GM10266 (cell line): ENCODE data around the gene PARN.
A peak's percentile ranks its signal among the peaks of the same experiment; 100 is the strongest.

Experiments
- DNase-seq: peaks from one replicate; pipeline ENCODE4 v3.0.0; 2012; ENCODE audit errors: extremely low spot score
- TF ChIP-seq, protein P1 (sequence below): IDR thresholded peaks from 2 replicates; pipeline ENCODE4 v1.5.1; 2012; ENCODE audit warnings: mild to moderate bottlenecking, low read depth; ENCODE audit not compliant: control insufficient read depth, insufficient read depth; ENCODE audit errors: missing control alignments

The PARN gene

DNA sequence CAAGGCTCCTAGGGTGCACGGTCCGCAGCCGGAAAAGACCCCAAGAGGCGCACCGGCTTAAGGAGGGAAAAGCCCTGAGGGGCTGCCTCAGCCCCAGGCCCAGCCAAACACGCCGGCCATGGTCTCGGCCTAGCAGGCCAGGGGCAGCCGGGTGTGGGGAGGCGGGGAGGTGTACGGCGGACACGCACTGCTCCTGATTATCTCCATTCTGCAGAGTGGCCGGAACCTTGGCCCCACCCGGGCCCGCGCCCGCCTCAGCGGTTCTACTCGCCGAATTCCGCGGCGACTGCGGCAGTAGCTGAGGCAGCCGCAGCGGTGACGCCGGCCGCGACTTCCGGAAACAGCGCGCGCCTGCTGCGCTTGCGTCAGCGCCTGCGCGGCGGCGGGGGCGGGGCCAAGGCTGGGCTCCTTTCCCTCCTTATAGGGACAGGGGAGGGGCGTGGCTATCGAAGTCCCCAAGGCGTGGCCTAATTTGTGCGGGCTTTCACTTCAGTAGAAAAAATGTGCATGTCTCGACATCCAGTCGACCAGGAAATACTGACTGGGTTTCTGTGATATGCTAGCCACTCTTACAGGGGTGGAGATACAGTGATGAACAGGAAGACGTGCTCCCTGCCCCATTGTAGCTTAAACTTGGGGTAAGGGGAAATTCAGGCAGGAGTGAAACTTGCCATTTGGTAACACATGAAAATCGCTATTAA lies at the start of gene PARN:
TSS of gene PARN (minus strand) at position 342 of the 701 bp plus-strand sequence. CDS start at position 207, 135 bp downstream.
- TF ChIP-seq, protein P1, sequence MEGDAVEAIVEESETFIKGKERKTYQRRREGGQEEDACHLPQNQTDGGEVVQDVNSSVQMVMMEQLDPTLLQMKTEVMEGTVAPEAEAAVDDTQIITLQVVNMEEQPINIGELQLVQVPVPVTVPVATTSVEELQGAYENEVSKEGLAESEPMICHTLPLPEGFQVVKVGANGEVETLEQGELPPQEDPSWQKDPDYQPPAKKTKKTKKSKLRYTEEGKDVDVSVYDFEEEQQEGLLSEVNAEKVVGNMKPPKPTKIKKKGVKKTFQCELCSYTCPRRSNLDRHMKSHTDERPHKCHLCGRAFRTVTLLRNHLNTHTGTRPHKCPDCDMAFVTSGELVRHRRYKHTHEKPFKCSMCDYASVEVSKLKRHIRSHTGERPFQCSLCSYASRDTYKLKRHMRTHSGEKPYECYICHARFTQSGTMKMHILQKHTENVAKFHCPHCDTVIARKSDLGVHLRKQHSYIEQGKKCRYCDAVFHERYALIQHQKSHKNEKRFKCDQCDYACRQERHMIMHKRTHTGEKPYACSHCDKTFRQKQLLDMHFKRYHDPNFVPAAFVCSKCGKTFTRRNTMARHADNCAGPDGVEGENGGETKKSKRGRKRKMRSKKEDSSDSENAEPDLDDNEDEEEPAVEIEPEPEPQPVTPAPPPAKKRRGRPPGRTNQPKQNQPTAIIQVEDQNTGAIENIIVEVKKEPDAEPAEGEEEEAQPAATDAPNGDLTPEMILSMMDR = no peak

DNA sequence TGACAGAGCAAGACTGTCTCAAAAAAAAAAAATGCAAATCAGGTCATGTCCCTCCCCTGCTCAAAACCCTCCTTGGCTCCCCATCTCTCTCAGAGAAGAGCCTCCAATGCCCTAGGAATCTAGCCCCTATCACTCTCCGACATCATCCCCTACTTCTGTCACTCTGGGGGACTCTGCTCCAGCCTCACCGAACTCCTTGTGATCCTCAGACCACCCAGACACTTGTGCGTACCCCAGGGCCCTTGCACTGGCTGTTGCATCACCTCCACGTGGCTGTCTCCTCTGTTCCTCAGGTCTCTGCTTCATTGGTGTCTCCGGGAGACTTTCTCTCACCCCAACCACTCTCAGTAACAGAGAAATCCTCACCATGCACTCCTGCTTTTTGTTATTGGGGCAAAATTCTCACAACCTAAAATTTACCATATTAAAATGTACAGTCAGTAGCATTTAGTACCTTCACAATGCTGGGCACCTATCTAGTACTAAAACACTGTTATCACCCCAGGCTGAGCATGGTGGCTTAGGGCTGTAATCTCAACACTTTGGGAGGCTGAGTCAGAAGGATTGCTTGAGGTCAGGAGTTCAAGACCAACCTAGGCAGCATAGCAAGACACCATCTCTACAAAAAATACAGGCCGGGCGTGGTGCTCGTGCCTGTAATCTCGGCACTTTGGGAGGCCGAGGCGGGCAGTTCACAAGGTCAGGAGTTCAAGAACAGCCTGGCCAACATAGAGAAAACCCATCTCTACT lies 48.9 kb upstream of the PARN start:
- TF ChIP-seq, protein P1 = no peak
- no peak for DNase-seq

More for the DNA sequence above, at the start of gene PARN:
- DNase-seq = peak; percentile 97

GRCh38 chr16:14677627-14678026 lies 47.6 kb upstream of the PARN start:
- TF ChIP-seq, protein P1 = no peak
- no peak for DNase-seq

- TF ChIP-seq, protein P1 = no peak
- DNase-seq = no peak
Observed at GRCh38 chr16:14676633-14677032, 46.6 kb upstream of the PARN start.

DNA sequence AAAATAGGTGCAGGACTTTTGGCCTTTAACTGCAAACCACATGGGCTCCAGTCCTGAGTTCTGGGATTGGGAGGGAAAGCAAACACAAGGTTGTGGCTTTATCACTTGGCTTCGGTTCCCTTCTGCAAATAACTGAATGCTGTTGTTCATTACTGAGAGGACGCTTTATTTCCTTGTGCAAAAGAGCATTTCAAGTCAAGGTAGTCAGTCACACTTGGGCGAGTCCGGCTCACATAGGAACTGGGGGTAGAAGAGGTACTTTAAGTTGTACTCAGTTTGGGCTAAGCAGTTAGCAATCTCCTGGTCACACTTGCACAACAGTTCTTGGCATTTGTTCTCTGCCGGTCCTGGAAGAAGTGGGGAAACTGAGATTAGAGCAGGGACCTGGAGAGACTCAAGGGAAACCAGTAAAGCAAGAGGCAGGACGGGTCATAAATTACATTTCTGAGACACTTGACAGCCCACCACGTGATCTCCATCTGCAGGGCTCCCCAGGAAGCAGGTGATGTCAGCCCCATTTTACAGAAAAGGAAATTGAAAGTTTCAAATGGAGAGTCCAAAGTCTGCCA lies 42.4 kb upstream of the PARN start:
- DNase-seq = peak; percentile 69
- TF ChIP-seq, protein P1 = no peak

GRCh38 chr16:14669776-14670175 lies 39.7 kb upstream of the PARN start:
- no peak for DNase-seq
- TF ChIP-seq, protein P1 = no peak

DNA sequence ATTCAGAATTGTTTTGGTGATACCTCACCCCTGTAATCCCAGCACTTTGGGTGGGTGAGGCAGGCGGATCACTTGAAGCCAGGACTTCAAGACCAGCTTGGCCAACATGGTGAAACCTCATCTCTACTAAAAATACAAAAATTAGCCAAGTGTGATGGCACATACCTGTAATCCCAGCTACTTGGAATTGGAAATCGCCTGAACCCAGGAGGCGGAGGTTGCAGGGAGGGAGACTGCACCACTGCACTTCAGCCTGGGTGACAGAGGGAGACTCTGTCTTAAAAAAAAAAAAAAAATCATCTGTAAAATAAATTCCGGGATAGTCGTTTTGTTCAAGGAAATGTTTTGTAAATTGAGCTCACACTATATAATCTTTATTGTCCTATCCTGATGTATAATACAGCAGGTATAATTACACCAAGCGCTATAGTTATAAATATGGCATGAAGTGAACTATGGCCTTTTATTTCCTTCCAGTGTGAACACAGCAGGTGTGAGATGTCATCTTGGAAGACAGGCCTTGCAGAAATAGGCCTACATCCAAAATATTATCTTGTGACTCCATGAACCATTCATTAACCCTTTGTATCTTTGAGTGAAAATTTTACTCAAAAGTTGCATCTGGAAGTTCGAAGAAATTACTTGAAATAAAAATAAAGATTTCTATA lies 38.6 kb upstream of the PARN start:
- DNase-seq = no peak
- TF ChIP-seq, protein P1 = no peak
